Activated naive CD4-positive, alpha-beta T cell treated with anti-CD3 and anti-CD28 coated beads, Interleukin-2, amount 10 ng/mL, durations not matched to agents 7 days and 5 days (primary cell): ENCODE results near the gene BCKDHB.

Experiments
- CTCF ChIA-PET: fragments of 350-600 bp; sonication (Branson Sonifier 250); formaldehyde crosslinking; loops from one replicate; lab custom pipeline; 2021; ENCODE audit warnings: antibody characterized with exemption; lab: Charles Lee
- DNase-seq: peaks from one replicate; pipeline ENCODE4 v3.0.0-alpha.2; 2020
- H3K27ac Mint-ChIP-seq: one replicate; pipeline ENCODE4 v1.8.0; 2021; ENCODE audit warnings: mild to moderate bottlenecking, moderate library complexity, mixed read lengths
- H3K27me3 Mint-ChIP-seq: one replicate; pipeline ENCODE4 v1.8.0; 2021; ENCODE audit warnings: mild to moderate bottlenecking, mixed read lengths
- H3K36me3 Mint-ChIP-seq: one replicate; pipeline ENCODE4 v1.8.0; 2021; ENCODE audit warnings: mixed read lengths
- H3K4me1 Mint-ChIP-seq: one replicate; pipeline ENCODE4 v1.8.0; 2021; ENCODE audit warnings: mixed read lengths
- H3K4me3 Mint-ChIP-seq: one replicate; pipeline ENCODE4 v1.8.0; 2021; ENCODE audit warnings: mild to moderate bottlenecking, moderate library complexity, mixed read lengths
- H3K9me3 Mint-ChIP-seq: one replicate; pipeline ENCODE4 v1.8.0; 2021; ENCODE audit warnings: mixed read lengths

The BCKDHB gene

DNA sequence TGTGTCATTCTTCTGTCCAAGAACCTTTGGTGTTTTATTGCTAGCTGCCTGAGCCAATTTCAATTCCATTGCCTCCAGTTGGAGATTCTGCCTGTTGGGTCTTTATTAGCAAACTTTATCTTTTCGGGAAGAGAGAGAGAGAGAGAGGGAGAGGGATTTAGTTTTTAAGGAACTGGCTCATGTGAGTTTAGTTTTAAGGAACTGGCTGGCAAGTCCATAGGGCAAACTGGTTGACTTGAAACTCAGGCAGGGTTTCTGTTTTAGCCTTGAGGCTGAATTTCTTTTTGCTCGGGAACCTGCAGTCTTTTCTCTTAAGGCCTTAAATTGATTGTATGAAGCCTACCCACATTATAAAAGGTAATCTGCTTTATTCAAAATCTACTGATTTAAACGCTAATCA is 23.0 kb downstream of the BCKDHB start:
- peaks cover 13% of the 10 kb centered on the region for H3K36me3 Mint-ChIP-seq
- H3K4me1 Mint-ChIP-seq, result no peaks in the 10 kb centered on the region
- no peak overlapping the region for H3K27ac Mint-ChIP-seq
- H3K9me3 Mint-ChIP-seq, result no peaks in the 10 kb centered on the region
- H3K27me3 Mint-ChIP-seq, result no peaks in the 10 kb centered on the region
- DNase-seq, result no peak
- CTCF ChIA-PET, result no interaction called here
- H3K4me3 Mint-ChIP-seq, result no peak overlapping the region

DNA sequence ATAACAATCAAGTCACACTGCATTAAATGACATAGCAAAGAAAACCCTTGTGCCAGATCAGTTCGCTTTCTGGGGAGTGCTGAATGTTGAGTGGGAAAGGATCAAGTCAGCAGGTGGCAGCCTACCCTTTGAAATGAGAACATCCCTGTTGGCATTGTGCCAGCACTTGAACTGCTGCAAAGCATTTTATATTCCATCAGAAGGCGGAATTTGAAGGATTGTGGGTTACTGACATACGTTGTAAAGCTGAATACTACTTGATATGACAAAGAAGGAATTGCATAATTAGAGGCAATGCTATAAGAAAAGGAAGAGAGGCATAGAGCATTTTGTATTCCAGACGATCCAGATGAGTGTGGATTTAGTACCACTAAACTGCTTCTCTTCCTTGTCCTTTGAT is 26.5 kb downstream of the BCKDHB start:
- Mint-ChIP-seq H3K4me3 (no peak overlapping the region), H3K9me3 (no peaks in the 10 kb centered on the region), H3K27me3 (no peaks in the 10 kb centered on the region), H3K36me3 (peaks cover 13% of the 10 kb centered on the region), H3K27ac (no peak overlapping the region), H3K4me1 (no peaks in the 10 kb centered on the region)
- CTCF ChIA-PET, result interaction anchor here (0.7 to 2.1 kb wide), 3 partner anchors 18 to 1621 kb away, joined by 3 to 6 read pairs (median 3); no protein-coding TSS in a partner anchor
- peak; percentile 27 for DNase-seq

DNA sequence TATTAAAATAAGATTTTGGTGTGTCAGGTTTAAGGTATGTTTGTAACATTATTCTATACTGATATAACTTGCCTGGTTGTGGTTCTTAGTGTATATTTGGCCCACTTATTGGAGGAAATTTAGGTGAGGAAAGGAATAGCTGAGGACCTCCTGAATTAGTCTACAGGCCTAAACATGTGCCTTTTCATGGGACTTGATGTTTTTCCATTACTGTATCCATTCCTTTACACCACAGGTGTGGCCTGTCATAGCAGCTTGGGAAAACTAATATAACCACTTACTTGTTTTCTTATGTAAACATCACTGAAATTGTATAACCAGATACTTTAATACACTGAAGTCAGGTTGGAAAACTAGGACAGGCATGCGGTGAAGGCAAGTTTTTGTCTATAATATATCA is 27.6 kb downstream of the BCKDHB start:
- Mint-ChIP-seq H3K27ac (no peak overlapping the region), H3K36me3 (peaks cover 14% of the 10 kb centered on the region), H3K4me3 (no peak overlapping the region)

DNA sequence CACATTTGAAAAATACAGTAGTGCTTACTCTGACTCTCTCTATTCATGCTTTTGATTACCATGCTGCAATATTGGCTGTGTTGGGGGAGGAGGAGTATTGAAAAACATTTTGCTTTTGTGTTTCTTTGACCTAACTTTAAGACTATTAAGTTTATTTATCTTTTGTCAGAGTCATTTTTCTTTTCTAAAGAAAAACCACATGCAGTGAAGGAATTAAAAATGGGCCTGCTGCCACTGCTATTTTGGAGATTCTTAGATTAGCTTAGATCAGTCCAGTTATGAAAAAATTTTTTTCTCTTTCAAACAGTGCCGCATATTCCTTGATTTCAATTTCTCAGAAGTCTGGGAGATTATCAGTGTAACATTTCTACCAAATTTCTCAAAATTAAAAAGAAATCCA is 36.1 kb downstream of the BCKDHB start:
- Mint-ChIP-seq H3K9me3 (peaks cover 3% of the 10 kb centered on the region), H3K4me3 (no peak overlapping the region), H3K27me3 (no peaks in the 10 kb centered on the region), H3K36me3 (peaks cover 11% of the 10 kb centered on the region), H3K27ac (no peak overlapping the region), H3K4me1 (no peaks in the 10 kb centered on the region)
- DNase-seq, result no peak
- CTCF ChIA-PET, result no interaction called here

More for the DNA sequence above, 27.6 kb downstream of the BCKDHB start:
- CTCF ChIA-PET, result interaction anchor here (0.7 to 2.1 kb wide), 3 partner anchors 9 to 1620 kb away, joined by 3 to 6 read pairs (median 3); no protein-coding TSS in a partner anchor
- no peak for DNase-seq
- Mint-ChIP-seq H3K9me3 (peaks cover 2% of the 10 kb centered on the region), H3K4me1 (no peaks in the 10 kb centered on the region), H3K27me3 (no peaks in the 10 kb centered on the region)

DNA sequence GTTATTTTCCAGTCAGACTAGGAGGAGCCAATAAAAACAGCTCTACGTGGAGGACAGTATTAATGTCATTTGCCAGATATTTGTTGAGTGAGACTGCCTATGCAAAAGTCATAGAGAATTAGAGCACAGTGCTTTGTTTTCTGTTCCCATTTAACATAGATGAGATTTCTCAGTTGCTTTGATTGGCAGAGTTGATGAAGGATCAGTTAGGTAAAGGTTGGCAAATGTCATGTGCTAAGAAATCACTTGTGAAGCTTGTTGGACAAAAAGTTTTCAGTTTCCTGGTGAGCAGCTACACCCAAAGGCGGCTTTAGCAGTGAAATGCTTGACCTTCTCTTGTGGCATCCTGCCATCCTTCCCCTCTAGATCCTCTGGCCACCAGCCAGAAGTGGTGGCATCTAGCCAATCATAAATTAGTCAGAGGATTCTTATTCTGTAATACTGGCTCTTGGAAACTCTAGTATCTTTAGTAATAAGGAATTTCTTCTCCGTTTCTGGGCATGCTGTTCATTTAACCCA is 37.0 kb downstream of the BCKDHB start:
- DNase-seq, result no peak
- Mint-ChIP-seq H3K36me3 (peaks cover 13% of the 10 kb centered on the region), H3K9me3 (peaks cover 3% of the 10 kb centered on the region)

DNA sequence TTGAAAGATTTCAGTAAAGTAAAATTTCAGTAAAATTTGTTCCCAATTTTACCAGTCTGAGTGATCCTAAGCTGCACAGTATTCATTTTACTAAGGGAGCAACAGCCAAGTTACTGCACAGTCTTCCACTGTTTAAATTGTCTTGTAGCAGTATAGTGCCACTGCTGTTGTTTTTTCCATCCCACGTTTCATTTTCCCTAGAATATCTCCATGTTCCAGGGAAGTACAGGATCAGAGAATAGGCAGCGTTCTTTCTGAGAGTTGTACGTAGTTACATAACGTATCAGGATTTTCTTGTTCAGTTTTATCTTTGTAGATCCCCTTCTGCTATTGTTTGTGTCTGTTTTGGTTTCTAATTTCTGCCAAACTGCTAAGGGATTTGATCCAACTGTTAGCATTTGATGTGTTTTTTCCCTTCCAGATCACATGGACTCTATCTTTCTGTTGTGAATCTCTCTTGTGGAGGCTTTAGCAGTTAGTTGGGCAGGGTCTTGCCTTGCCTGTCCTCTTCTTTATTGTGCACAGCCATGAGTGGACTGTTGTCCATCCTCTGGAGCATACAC is 38.4 kb downstream of the BCKDHB start:
- Mint-ChIP-seq H3K27me3 (no peaks in the 10 kb centered on the region), H3K4me3 (no peak overlapping the region), H3K36me3 (peaks cover 17% of the 10 kb centered on the region), H3K27ac (no peak overlapping the region), H3K4me1 (no peaks in the 10 kb centered on the region), H3K9me3 (peaks cover 2% of the 10 kb centered on the region)
- CTCF ChIA-PET, result no interaction called here
- DNase-seq, result no peak

More for the DNA sequence above, 37.0 kb downstream of the BCKDHB start:
- CTCF ChIA-PET, result no interaction called here
- Mint-ChIP-seq H3K4me3 (no peak overlapping the region), H3K27me3 (no peaks in the 10 kb centered on the region), H3K4me1 (no peaks in the 10 kb centered on the region), H3K27ac (no peak overlapping the region)

DNA sequence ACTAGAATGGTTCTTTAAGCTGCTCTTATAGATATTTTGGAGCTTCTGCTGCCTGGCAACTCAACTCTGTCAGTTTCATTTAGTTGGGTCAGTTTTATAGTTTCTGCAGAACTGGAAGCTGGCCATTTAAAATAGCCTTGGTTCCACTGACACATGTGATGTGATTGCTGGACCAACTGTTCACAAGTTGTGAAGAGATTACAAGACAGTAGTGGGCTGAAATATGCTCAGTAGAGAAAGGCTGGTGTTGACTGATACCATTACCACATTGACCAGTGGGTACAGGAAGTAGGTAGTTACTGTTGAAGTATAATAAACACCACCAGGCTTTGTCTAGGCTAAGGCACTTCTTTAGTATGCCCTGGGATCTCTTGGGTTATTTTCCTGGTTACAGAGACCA is 39.0 kb downstream of the BCKDHB start:
- Mint-ChIP-seq H3K27ac (no peak overlapping the region), H3K27me3 (no peaks in the 10 kb centered on the region), H3K4me3 (no peak overlapping the region), H3K9me3 (peaks cover 2% of the 10 kb centered on the region), H3K4me1 (no peaks in the 10 kb centered on the region), H3K36me3 (peaks cover 14% of the 10 kb centered on the region)
- no peak for DNase-seq
- CTCF ChIA-PET, result no interaction called here

DNA sequence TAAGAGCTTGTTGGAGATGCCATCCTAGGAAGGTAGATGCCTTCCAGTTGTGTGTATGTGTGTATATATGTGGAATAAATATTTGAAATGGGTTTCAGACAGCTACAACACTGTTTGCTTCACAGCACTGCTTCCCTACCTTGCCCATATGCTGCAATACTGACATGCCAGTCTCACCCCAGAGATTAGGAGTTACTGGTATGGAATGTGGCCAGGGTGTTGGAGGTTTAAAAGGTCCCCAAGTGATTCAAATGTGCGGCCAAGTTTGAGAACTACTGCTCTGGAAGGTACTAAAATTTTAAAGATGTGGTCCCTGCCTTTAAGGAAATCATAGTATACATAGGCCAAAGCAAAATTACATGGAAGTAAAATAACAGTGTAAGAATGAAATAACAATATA is 39.5 kb downstream of the BCKDHB start:
- Mint-ChIP-seq H3K4me3 (no peak overlapping the region), H3K27me3 (no peaks in the 10 kb centered on the region), H3K4me1 (no peaks in the 10 kb centered on the region), H3K9me3 (peaks cover 2% of the 10 kb centered on the region), H3K36me3 (peaks cover 14% of the 10 kb centered on the region), H3K27ac (no peak overlapping the region)
- no peak for DNase-seq
- CTCF ChIA-PET, result no interaction called here

DNA sequence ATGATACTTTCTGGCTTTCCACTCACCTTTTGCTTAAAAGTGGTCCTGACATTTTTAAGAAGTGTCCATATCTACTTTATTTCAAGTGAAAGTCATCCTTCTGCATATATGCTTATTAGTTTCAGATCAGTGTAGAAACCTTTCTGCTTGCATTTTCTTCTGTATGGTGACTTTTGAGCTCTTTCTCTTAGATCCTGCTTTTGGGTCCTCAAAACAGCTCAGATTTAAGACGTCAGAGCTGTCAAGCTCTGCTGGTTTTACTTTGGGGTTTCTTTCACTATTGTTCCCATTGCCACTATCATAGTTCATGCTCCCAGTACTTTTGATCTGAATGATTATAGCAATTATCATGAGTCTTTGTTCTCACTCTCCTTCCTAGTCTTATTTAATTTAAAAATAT is 41.7 kb downstream of the BCKDHB start:
- H3K36me3 Mint-ChIP-seq, result peaks cover 14% of the 10 kb centered on the region
- H3K4me1 Mint-ChIP-seq, result no peaks in the 10 kb centered on the region
- no peak overlapping the region for H3K4me3 Mint-ChIP-seq
- no peak overlapping the region for H3K27ac Mint-ChIP-seq
- DNase-seq, result no peak
- CTCF ChIA-PET, result no interaction called here
- H3K9me3 Mint-ChIP-seq, result peaks cover 2% of the 10 kb centered on the region
- H3K27me3 Mint-ChIP-seq, result no peaks in the 10 kb centered on the region

DNA sequence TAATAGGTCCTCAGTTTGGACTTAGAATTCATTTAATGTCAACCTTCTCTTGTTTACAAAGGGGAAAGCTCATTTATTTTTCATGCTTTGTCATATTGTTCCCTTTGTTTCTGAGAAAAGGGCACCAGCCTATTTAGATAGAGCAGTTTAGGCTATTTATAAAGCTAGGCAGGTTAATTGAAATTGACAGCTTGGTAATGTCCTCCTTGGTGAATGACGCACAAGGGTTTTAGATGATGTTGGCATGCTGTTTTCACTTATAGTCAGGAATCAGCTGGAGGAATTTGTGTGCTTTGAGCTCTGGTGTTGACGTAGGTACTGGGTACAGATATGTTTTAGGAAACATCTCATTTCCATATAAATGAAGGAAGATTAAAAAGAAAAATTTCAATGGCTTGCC is 45.2 kb downstream of the BCKDHB start:
- no peaks in the 10 kb centered on the region for H3K4me1 Mint-ChIP-seq
- peaks cover 2% of the 10 kb centered on the region for H3K9me3 Mint-ChIP-seq
- H3K27me3 Mint-ChIP-seq, result no peaks in the 10 kb centered on the region
- no peak overlapping the region for H3K4me3 Mint-ChIP-seq
- DNase-seq, result no peak
- H3K27ac Mint-ChIP-seq, result no peak overlapping the region
- peaks cover 10% of the 10 kb centered on the region for H3K36me3 Mint-ChIP-seq
- CTCF ChIA-PET, result no interaction called here

DNA sequence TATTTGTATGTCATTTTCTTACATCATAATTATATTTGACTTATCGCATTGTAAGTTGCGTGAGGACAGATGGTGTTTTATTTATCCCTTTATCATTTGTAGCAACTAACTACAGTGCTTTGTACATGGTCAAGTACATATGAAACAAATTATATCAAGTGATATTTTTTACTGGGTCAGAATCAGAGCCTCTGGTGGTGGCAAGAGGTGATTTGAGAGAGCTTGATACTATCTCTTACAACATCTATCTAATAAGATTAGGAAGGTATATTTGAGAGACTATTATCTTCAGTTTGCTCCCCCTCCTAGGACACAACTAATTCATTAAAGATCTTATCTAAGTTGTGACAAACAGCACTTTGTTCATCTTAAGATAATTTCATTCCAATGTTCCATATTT is 47.7 kb downstream of the BCKDHB start:
- no peak overlapping the region for H3K4me3 Mint-ChIP-seq
- H3K27ac Mint-ChIP-seq, result no peak overlapping the region
- H3K27me3 Mint-ChIP-seq, result no peaks in the 10 kb centered on the region
- H3K9me3 Mint-ChIP-seq, result no peaks in the 10 kb centered on the region
- no peak for DNase-seq
- CTCF ChIA-PET, result no interaction called here
- peaks cover 2% of the 10 kb centered on the region for H3K36me3 Mint-ChIP-seq
- no peaks in the 10 kb centered on the region for H3K4me1 Mint-ChIP-seq

DNA sequence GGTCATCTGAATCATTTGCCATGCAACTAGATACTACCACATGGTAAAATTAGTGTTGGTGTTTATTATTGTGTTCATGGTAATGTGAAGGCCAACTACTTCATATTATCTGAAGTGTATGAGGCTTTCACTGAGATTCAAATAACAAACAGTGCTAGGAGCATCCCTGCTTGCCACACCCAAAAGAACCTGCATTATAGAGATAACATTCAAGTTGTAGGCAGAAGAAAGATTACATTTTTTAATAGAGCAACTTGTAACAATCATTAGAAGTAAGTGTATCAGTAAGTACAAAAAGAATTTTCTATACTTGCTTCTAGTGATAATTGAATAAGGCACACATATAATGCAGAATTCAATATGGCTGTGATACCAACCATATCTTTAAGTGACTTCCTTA is 49.8 kb downstream of the BCKDHB start:
- Mint-ChIP-seq H3K4me3 (no peak overlapping the region), H3K27ac (no peak overlapping the region), H3K4me1 (no peaks in the 10 kb centered on the region), H3K36me3 (no peaks in the 10 kb centered on the region), H3K27me3 (no peaks in the 10 kb centered on the region), H3K9me3 (no peaks in the 10 kb centered on the region)
- CTCF ChIA-PET, result no interaction called here
- no peak for DNase-seq

DNA sequence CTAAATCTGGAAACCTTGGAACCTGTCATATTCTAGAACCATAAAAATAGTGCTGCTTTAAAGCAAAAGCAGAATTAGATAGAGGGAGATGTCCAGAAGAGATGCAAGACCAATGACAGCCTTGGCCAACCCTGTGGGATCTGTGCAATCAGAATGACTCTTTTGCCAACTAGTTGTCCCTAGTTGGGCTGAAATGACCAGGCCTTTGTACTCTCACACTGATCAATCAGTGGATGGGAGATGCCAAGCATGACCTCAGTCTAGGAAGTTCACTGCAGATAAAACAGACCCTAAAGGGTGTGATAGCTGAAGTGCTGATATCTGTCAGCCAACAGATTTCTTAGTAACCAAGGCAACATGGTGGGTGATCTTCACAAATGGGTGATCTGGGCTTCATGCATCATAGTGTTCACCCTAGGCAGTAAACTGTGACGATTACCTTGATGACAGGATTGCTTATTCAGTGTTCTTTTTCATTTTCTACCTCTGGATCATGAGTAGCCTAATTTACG is 52.1 kb downstream of the BCKDHB start:
- Mint-ChIP-seq H3K9me3 (no peaks in the 10 kb centered on the region), H3K4me1 (no peaks in the 10 kb centered on the region), H3K27me3 (no peaks in the 10 kb centered on the region), H3K36me3 (no peaks in the 10 kb centered on the region), H3K4me3 (no peak overlapping the region), H3K27ac (no peak overlapping the region)
- no peak for DNase-seq
- CTCF ChIA-PET, result no interaction called here

DNA sequence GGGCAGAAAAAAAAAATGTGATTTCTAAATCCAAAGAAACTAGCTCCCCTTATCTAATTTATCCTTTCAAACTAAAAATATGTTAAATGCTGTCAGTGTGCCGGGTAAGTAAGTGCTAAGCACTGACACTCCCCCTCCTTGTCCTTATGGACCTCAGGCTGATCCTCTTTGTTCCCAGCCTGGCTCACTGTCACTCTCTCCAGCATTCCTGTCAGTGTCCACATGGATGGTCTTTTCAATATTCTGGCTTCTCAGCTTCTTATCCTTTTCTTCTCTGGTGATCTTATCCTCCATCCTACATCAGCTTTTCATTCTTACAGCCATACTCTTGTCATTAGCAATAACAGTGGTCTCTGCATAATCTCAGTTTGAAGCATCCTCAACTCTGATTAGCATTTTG is 55.0 kb downstream of the BCKDHB start:
- Mint-ChIP-seq H3K4me1 (no peaks in the 10 kb centered on the region), H3K4me3 (no peak overlapping the region), H3K36me3 (no peaks in the 10 kb centered on the region), H3K27ac (no peak overlapping the region), H3K27me3 (no peaks in the 10 kb centered on the region), H3K9me3 (no peaks in the 10 kb centered on the region)
- DNase-seq, result no peak
- CTCF ChIA-PET, result no interaction called here

DNA sequence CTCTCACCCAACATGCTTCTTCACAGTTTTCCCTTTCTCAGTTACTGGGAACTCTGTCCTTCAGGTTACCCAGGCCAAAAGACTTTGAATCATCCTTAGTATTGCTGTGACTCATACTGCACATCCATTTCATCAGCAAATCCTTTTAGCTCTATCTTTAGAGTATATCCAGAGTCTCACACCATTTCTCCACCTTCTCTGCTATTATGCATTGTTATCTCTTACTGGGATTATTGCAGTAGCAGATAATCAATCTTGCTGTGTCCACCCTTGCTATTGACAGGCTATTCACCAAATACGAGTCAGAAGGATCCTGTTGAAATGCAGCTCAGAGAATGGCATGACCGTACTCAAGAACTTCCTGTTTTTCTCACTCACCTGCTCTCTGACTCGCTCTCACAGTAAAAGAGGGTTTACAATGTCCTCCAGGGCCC is 57.3 kb downstream of the BCKDHB start:
- Mint-ChIP-seq H3K27me3 (no peaks in the 10 kb centered on the region), H3K9me3 (no peaks in the 10 kb centered on the region), H3K4me1 (peaks cover 2% of the 10 kb centered on the region), H3K36me3 (peaks cover 5% of the 10 kb centered on the region), H3K27ac (no peak overlapping the region), H3K4me3 (no peak overlapping the region)
- peak; percentile 24 for DNase-seq
- CTCF ChIA-PET, result no interaction called here
